H1 (cell line): ENCODE data around the gene UVRAG. TPM values are rescaled to one million over a fixed set of nuclear protein-coding genes. Genes with fewer than 3 reads are reported as not detected.

ENCODE experiments used
- CTCF ChIA-PET: fragments of 300-600 bp; sonication (Branson Sonifier 250); formaldehyde crosslinking; loops from one replicate; lab custom pipeline; 2021; ENCODE audit not compliant: partially characterized antibody; lab: Charles Lee
- POLR2A ChIA-PET: fragments of 300-600 bp; sonication (Branson Sonifier 250); formaldehyde crosslinking; loops from one replicate; lab custom pipeline; 2021; ENCODE audit warnings: inconsistent platforms; ENCODE audit not compliant: partially characterized antibody; lab: Charles Lee
- DNase-seq, 2 experiments: peaks; one replicate each; pipeline versions ENCODE4 v3.0.0 to v3.0.0-alpha.2; 2010 to 2022; ENCODE audit warnings: low spot score in 2 of 2, low read depth in 1 of 2, mixed read lengths in 1 of 2
- FAIRE-seq: peaks from 2 replicates; lab custom pipeline; 2011; peaks lifted over from hg19 to GRCh38; lab: Jason Lieb, UNC
- H2AFZ ChIP-seq: 2 replicates; pipeline ENCODE4 v1.8.1; 2012; ENCODE audit warnings: low read length, inconsistent platforms
- H2AK5ac ChIP-seq: 2 replicates; pipeline ENCODE4 v1.6.1; 2013; ENCODE audit warnings: low read depth, low read length
- H2BK120ac ChIP-seq: replicated peaks from 2 replicates; pipeline ENCODE3; 2013; ENCODE audit warnings: low read depth, low read length, inconsistent platforms
- H2BK12ac ChIP-seq: 2 replicates; pipeline ENCODE4 v1.6.1; 2013; ENCODE audit warnings: low read depth, low read length
- H2BK15ac ChIP-seq: 2 replicates; pipeline ENCODE4 v1.6.1; 2013; ENCODE audit warnings: low read length
- H2BK20ac ChIP-seq: 2 replicates; pipeline ENCODE4 v1.6.1; 2013; ENCODE audit warnings: low read length
- H2BK5ac ChIP-seq: 2 replicates; pipeline ENCODE4 v1.6.1; 2013; ENCODE audit warnings: low read depth, low read length
- H3K14ac ChIP-seq: 2 replicates; pipeline ENCODE4 v1.6.1; 2013; ENCODE audit warnings: inconsistent platforms; ENCODE audit not compliant: insufficient read length
- H3K18ac ChIP-seq: 2 replicates; pipeline ENCODE4 v1.6.1; 2013; ENCODE audit warnings: low read length; ENCODE audit errors: extremely low read depth
- H3K23ac ChIP-seq: 2 replicates; pipeline ENCODE4 v1.6.1; 2013; ENCODE audit warnings: inconsistent platforms; ENCODE audit not compliant: insufficient read length
- H3K23me2 ChIP-seq: 2 replicates; pipeline ENCODE4 v1.6.1; 2013; ENCODE audit warnings: low read depth, low read length
- H3K27ac ChIP-seq: 2 replicates; pipeline ENCODE4 v1.6.1; 2011; ENCODE audit warnings: low read depth, low read length, inconsistent platforms
- H3K27me3 ChIP-seq, 4 experiments: replicated peaks in 1 of 4; 1 replicate in 1 of 4; 2 replicates in 3 of 4; pipeline versions ENCODE4 v1.6.1 to v1.8.1; 2011 to 2013; ENCODE audit warnings: low read length in 3 of 4, mild to moderate bottlenecking in 3 of 4, inconsistent platforms in 2 of 4, mixed read lengths in 2 of 4, moderate library complexity in 1 of 4; ENCODE audit not compliant: control insufficient read depth in 3 of 4, insufficient read depth in 3 of 4; ENCODE audit errors: extremely low read depth in 1 of 4
- H3K36me3 ChIP-seq, 4 experiments: 2 replicates each; pipeline versions ENCODE4 v1.6.1 to v1.8.1; 2011 to 2013; ENCODE audit warnings: mild to moderate bottlenecking in 4 of 4, low read length in 3 of 4, moderate library complexity in 2 of 4, control low read depth in 1 of 4, inconsistent platforms in 1 of 4; ENCODE audit not compliant: insufficient read depth in 4 of 4, control insufficient read depth in 2 of 4
- H3K4ac ChIP-seq: replicated peaks from 2 replicates; pipeline ENCODE3; 2013; ENCODE audit warnings: low read length, low read depth, mixed read lengths, inconsistent platforms; ENCODE audit not compliant: insufficient read length
- H3K4me1 ChIP-seq, 4 experiments: replicated peaks in 1 of 4; 1 replicate in 1 of 4; 2 replicates in 3 of 4; pipeline versions ENCODE4 v1.6.1 to v1.8.1; 2011 to 2013; ENCODE audit warnings: low read length in 3 of 4, inconsistent platforms in 2 of 4, mixed read lengths in 1 of 4; ENCODE audit not compliant: insufficient read depth in 4 of 4, control insufficient read depth in 3 of 4
- H3K4me2 ChIP-seq, 2 experiments: 2 replicates each; pipeline versions ENCODE4 v1.6.1 to v1.8.1; 2011 to 2013; ENCODE audit warnings: low read depth in 2 of 2, low read length in 2 of 2, control low read depth in 1 of 2, inconsistent platforms in 1 of 2, mild to moderate bottlenecking in 1 of 2; ENCODE audit not compliant: insufficient read depth in 1 of 2
- H3K4me3 ChIP-seq, 4 experiments: fragments of 200-600, 300-600 bp in 1 of 4; sonication (generic), shearing (Covaris generic), sonication (Bioruptor Twin) in 1 of 4; 2 replicates each; pipeline versions ENCODE4 v1.5.1 to v1.8.1; 2011 to 2016; ENCODE audit warnings: low read length in 4 of 4, low read depth in 3 of 4, control low read depth in 2 of 4, inconsistent platforms in 2 of 4, mild to moderate bottlenecking in 2 of 4, mixed read lengths in 1 of 4, moderate library complexity in 1 of 4; ENCODE audit not compliant: insufficient read depth in 2 of 4; ENCODE audit errors: extremely low read depth in 1 of 4
- H3K56ac ChIP-seq: replicated peaks from 2 replicates; pipeline ENCODE3; 2013; ENCODE audit warnings: low read depth, mild to moderate bottlenecking, mixed read lengths, low read length, inconsistent platforms; ENCODE audit not compliant: insufficient read length
- H3K79me1 ChIP-seq: 2 replicates; pipeline ENCODE4 v1.6.1; 2013; ENCODE audit warnings: low read depth, low read length, control low read depth
- H3K79me2 ChIP-seq, 2 experiments: 2 replicates each; pipeline versions ENCODE4 v1.6.1 to v1.8.1; 2012 to 2013; ENCODE audit warnings: low read length in 2 of 2, mild to moderate bottlenecking in 2 of 2, inconsistent platforms in 1 of 2; ENCODE audit not compliant: insufficient read depth in 2 of 2, control insufficient read depth in 1 of 2
- H3K9ac ChIP-seq, 4 experiments: replicated peaks in 1 of 4; 1 replicate in 1 of 4; 2 replicates in 3 of 4; pipeline versions ENCODE4 v1.6.1 to v1.8.1; 2011 to 2013; ENCODE audit warnings: low read depth in 3 of 4, low read length in 3 of 4, control low read depth in 2 of 4, mild to moderate bottlenecking in 2 of 4, moderate library complexity in 2 of 4, inconsistent platforms in 1 of 4; ENCODE audit errors: extremely low read depth in 1 of 4
- H3K9me3 ChIP-seq, 2 experiments: 2 replicates each; pipeline versions ENCODE4 v1.6.1 to v1.8.1; 2012 to 2013; ENCODE audit warnings: mild to moderate bottlenecking in 2 of 2, moderate library complexity in 2 of 2, control low read depth in 1 of 2, inconsistent platforms in 1 of 2, low read depth in 1 of 2, low read length in 1 of 2, mixed read lengths in 1 of 2; ENCODE audit not compliant: insufficient read depth in 2 of 2
- H4K20me1 ChIP-seq, 2 experiments: replicated peaks in 1 of 2; 2 replicates each; pipeline versions ENCODE3 to v1.8.1; 2011 to 2013; ENCODE audit warnings: inconsistent platforms in 2 of 2, low read length in 2 of 2, mild to moderate bottlenecking in 1 of 2; ENCODE audit not compliant: insufficient read depth in 2 of 2, control insufficient read depth in 1 of 2
- H4K5ac ChIP-seq: 2 replicates; pipeline ENCODE4 v1.6.1; 2013; ENCODE audit warnings: low read length, low read depth, mixed read lengths, inconsistent platforms; ENCODE audit not compliant: insufficient read length
- H4K8ac ChIP-seq: 2 replicates; pipeline ENCODE4 v1.8.0; 2013; ENCODE audit warnings: mild to moderate bottlenecking, moderate library complexity, low read length, inconsistent platforms; ENCODE audit not compliant: insufficient read depth; ENCODE audit errors: extremely low read depth
- H4K91ac ChIP-seq: replicated peaks from 2 replicates; pipeline ENCODE3; 2013; ENCODE audit warnings: low read length, mixed read lengths, inconsistent platforms; ENCODE audit not compliant: insufficient read length
- BACH1 ChIP-seq: IDR thresholded peaks from 2 replicates; pipeline ENCODE4 v1.6.1; 2012; ENCODE audit warnings: low read length, improper control_type of control experiment
- BRCA1 ChIP-seq: IDR thresholded peaks from 2 replicates; pipeline ENCODE4 v1.6.1; 2012; ENCODE audit warnings: low read depth, low read length, improper control_type of control experiment
- CEBPB ChIP-seq: IDR thresholded peaks from 2 replicates; pipeline ENCODE4 v1.6.1; 2012; ENCODE audit warnings: low read depth, low read length
- CHD1 ChIP-seq: IDR thresholded peaks from 2 replicates; pipeline ENCODE4 v1.6.1; 2012; ENCODE audit warnings: low read depth, low read length, improper control_type of control experiment
- CHD2 ChIP-seq: IDR thresholded peaks from 2 replicates; pipeline ENCODE4 v1.6.1; 2012; ENCODE audit warnings: low read length, improper control_type of control experiment
- CREB1 ChIP-seq: IDR thresholded peaks from 2 replicates; pipeline ENCODE4 v1.6.1; 2012; ENCODE audit warnings: inconsistent platforms
- EGR1 ChIP-seq: IDR thresholded peaks from 2 replicates; pipeline ENCODE4 v1.6.1; 2011; ENCODE audit warnings: low read depth, low read length, borderline replicate concordance
- JUN ChIP-seq: IDR thresholded peaks from 2 replicates; pipeline ENCODE4 v1.6.1; 2011; ENCODE audit warnings: low read depth, mild to moderate bottlenecking, improper control_type of control experiment, low read length
- JUND ChIP-seq: IDR thresholded peaks from 2 replicates; pipeline ENCODE4 v1.6.1; 2011; ENCODE audit warnings: mild to moderate bottlenecking, improper control_type of control experiment, low read length
- NRF1 ChIP-seq: IDR thresholded peaks from 2 replicates; pipeline ENCODE4 v1.6.1; 2011; ENCODE audit warnings: mild to moderate bottlenecking, low read depth, low read length, improper control_type of control experiment
- POLR2A ChIP-seq, 2 experiments: IDR thresholded peaks; 1 replicate in 1 of 2; 2 replicates in 1 of 2; pipeline ENCODE4 v1.6.1; 2011; ENCODE audit warnings: low read depth in 2 of 2, low read length in 2 of 2, mild to moderate bottlenecking in 2 of 2; ENCODE audit errors: control extremely low read depth in 1 of 2
- RXRA ChIP-seq: IDR thresholded peaks from 2 replicates; pipeline ENCODE4 v1.6.1; 2011; ENCODE audit warnings: low read depth, mild to moderate bottlenecking, low read length, moderate library complexity; ENCODE audit not compliant: insufficient read depth
- SP1 ChIP-seq: IDR thresholded peaks from 2 replicates; pipeline ENCODE4 v1.6.1; 2011; ENCODE audit warnings: low read depth, low read length
- SP2 ChIP-seq: IDR thresholded peaks from 2 replicates; pipeline ENCODE4 v1.6.1; 2012; ENCODE audit warnings: mild to moderate bottlenecking, low read length, inconsistent platforms
- SRF ChIP-seq: IDR thresholded peaks from 2 replicates; pipeline ENCODE4 v1.6.1; 2011; ENCODE audit warnings: mild to moderate bottlenecking, low read depth, low read length, moderate library complexity
- TAF1 ChIP-seq: IDR thresholded peaks from 2 replicates; pipeline ENCODE4 v1.6.1; 2011; ENCODE audit warnings: mild to moderate bottlenecking, low read depth, low read length
- WGBS, 2 experiments: shearing (Covaris generic) in 1 of 2; methylation state at CpG; one replicate each; pipeline versions ENCODE4 v1.1.6 to v1.1.7; 2013 to 2015; ENCODE audit warnings: low lambda C conversion rate in 2 of 2, mixed read lengths in 2 of 2, inconsistent platforms in 1 of 2, low coverage in 1 of 2, missing lambda C conversion rate in 1 of 2; ENCODE audit not compliant: insufficient replicate concordance in 2 of 2, insufficient coverage in 1 of 2, insufficient read length in 1 of 2; ENCODE audit errors: extremely low coverage in 1 of 2, missing lambda C conversion rate in 1 of 2; 5-methylcytosine and 5-hydroxymethylcytosine counted together
- polyA plus RNA-seq, 7 experiments: library from polyadenylated mRNA; depleted of rRNA in 3 of 7; stranded (reverse) in 5 of 7; unstranded in 2 of 7; fragments of >200 nt in 5 of 7; fragments of 200-250 nt in 2 of 7; gene quantifications; 1 replicate in 5 of 7; 2 replicates in 1 of 7; 4 replicates in 1 of 7; pipeline versions ENCODE4 v1.2.1 to v1.2.3, GENCODE V29; 2011 to 2013; ENCODE audit warnings: missing spikeins in 2 of 7, mixed read lengths in 2 of 7
- total RNA-seq: library from RNA; stranded (reverse); fragmentation: NEBNext Ultra II Directional; extraction: Animal tissue kit (Norgen Biotek cat#: 25700); gene quantifications from 2 replicates; pipeline ENCODE4 v1.2.1, GENCODE V29; 2021
- TF ChIP-seq, protein P1 (sequence below): IDR thresholded peaks from 2 replicates; pipeline ENCODE4 v1.6.1; 2012; ENCODE audit warnings: inconsistent platforms

The UVRAG gene
- total and polyA plus RNA-seq, 2 of the 8 experiments (the other 6 are each of a cell fraction or from before 2014, with no cell fraction given) = 5.5 to 14.7 TPM

DNA sequence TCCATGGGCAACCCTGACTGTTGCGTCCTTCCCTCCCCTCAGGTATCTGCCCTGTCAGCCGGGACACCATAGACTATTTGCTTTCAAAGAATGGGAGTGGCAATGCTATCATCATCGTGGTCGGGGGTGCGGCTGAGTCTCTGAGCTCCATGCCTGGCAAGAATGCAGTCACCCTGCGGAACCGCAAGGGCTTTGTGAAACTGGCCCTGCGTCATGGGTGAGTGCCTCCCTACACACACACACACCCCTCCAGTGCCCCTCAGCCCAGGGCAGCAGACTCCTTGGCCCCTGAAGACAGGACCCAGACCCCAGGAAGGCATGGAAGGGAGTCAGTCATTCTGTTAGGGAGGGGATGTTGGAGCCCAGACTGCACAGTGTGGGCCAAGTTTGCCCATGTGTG, 17.9 kb upstream of the UVRAG start:
- Histone ChIP-seq H3K4me3 (no peak overlapping the region), H3K4me2 (no peak overlapping the region), H2BK12ac (no peak overlapping the region), H3K27ac (no peak overlapping the region), H3K18ac (no peak overlapping the region), H2AFZ (no peak overlapping the region), H2BK5ac (no peak overlapping the region; the same call in 1 of the 2 replicates), H3K79me1 (no peaks in the 10 kb centered on the region), H3K23ac (no peak overlapping the region), H3K23me2 (0 out of 2 replicates have a peak, but pooled peaks cover 1% of the 10 kb centered on the region), H3K27me3 (no peaks in the 10 kb centered on the region), H4K5ac (no peak overlapping the region), H3K4me1 (0 out of 7 replicates have a peak, but pooled peaks cover 0 to 4% (median 0%) of the 10 kb centered on the region in 4 experiments), H3K79me2 (no peaks in the 10 kb centered on the region), H4K8ac (no peak overlapping the region), H2BK120ac (no peak overlapping the region), H3K14ac (no peak overlapping the region), H3K4ac (no peak overlapping the region), H4K20me1 (no peaks in the 10 kb centered on the region), H2AK5ac (no peak overlapping the region), H3K9me3 (no peaks in the 10 kb centered on the region), H4K91ac (peak overlapping the region; percentile 26), H3K36me3 (no peaks in the 10 kb centered on the region), H3K56ac (no peak overlapping the region), H2BK15ac (no peak overlapping the region), H2BK20ac (no peak overlapping the region), H3K9ac (no peak overlapping the region)
- DNase-seq = no peak
- ChIA-PET POLR2A (no interaction called here), CTCF (interaction anchor here (1.0 to 2.1 kb wide), 7 partner anchors 11 to 355 kb away, joined by 3 to 5 read pairs (median 4); no protein-coding TSS in a partner anchor)
- TF ChIP-seq RXRA = no peak
- no peak for TF ChIP-seq CEBPB
- TF ChIP-seq POLR2A (IDR thresholded peaks at IDR 0.05; ENCODE audit: control extremely low read depth in 1 of 2, low read depth in 2 of 2, low read length in 2 of 2) = no peak
- no peak for TF ChIP-seq JUND
- TF ChIP-seq, protein P1, sequence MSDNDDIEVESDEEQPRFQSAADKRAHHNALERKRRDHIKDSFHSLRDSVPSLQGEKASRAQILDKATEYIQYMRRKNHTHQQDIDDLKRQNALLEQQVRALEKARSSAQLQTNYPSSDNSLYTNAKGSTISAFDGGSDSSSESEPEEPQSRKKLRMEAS = no peak
- no peak for TF ChIP-seq SP1
- TF ChIP-seq CHD2 = no peak
- TF ChIP-seq TAF1 = no peak
- no peak for TF ChIP-seq SRF
- no peak for TF ChIP-seq CHD1
- TF ChIP-seq EGR1 = no peak
- no peak for TF ChIP-seq BRCA1
- TF ChIP-seq CREB1 = no peak
- TF ChIP-seq NRF1 = no peak
- no peak for TF ChIP-seq BACH1
- TF ChIP-seq JUN = no peak
- TF ChIP-seq SP2 = no peak
- FAIRE-seq = no peak
- WGBS, 2 experiments = 87% methylated on average over 8 of the region's 8 CpGs; no CpG with 5 or more reads in 1 of the 2 experiments
